GM18517 (cell line): ENCODE results near the gene SDK2.
"Not testable (repeated sequence)": the region's sequence is repeated elsewhere in the genome, so short reads cannot be mapped to it uniquely, and the experiment has no call there.

Experiments used
- ATAC-seq: cut with Tn5 transposase; IDR thresholded peaks from one replicate; pipeline ENCODE4 v1.9.1; 2021; ENCODE audit warnings: mild to moderate bottlenecking, moderate library complexity; ENCODE audit not compliant: unreplicated experiment

SDK2 gene

DNA sequence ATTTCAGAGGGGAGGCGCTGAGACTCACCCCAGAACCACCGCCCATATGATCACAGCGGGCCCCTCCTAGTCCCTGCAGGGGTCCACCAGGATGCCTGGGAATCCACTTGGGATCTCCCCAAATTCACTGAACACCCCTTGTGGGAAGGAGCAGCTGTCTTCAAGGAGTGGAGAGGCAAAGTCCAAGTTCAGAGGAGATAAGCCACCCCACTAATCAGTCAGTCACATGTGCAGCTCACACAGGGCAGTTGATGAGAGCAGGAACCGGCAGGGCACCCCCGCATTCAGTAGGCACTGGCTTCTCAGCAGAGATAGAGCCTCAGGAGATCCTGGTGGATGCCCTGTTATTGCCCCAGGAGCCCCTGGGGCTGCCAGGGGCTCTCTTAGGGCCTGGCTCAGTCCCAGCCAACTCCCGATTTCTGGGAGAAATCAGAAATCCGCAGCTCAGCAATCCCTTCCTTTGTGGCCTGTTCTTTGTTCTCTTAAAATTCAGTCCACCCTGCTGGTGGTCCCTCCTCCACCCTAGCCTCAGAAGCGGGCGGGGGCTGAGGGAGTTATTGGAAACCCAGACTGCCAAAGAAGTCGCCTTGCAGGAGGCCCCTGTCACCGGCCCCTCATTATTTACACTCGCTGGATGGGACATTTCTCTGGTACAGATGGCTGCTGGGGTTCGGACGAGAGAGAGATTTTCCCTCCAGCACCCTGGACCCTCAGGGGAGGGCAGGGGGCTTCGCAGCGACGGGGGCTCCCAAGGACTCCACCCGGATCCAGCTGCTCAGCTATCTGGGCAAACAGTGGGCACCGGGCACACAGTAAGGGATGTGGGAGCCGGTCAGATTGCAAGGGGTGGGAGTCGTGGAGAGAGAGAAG, 334.3 kb downstream of the SDK2 start:
- ATAC-seq, result no peak

DNA sequence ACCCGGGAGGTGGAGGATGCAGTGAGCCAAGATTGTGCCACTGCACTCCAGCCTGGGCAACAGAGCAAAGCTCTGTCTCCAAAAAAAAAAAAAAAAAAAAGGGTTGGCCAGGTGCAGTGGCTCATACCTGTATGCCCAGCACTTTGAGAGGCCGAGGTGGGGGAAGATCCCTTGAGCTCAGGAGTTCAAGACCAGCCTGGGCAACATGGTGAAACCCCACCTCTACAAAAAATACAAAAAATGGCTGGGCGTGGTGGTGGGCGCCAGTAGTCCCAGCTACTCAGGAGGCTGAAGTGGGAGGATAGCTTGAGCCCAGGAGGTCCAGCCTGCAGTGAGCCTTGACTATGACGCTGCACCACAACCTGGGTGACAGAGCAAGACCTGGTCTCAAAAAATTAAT, 335.3 kb downstream of the SDK2 start:
- ATAC-seq, result not testable (repeated sequence)

DNA sequence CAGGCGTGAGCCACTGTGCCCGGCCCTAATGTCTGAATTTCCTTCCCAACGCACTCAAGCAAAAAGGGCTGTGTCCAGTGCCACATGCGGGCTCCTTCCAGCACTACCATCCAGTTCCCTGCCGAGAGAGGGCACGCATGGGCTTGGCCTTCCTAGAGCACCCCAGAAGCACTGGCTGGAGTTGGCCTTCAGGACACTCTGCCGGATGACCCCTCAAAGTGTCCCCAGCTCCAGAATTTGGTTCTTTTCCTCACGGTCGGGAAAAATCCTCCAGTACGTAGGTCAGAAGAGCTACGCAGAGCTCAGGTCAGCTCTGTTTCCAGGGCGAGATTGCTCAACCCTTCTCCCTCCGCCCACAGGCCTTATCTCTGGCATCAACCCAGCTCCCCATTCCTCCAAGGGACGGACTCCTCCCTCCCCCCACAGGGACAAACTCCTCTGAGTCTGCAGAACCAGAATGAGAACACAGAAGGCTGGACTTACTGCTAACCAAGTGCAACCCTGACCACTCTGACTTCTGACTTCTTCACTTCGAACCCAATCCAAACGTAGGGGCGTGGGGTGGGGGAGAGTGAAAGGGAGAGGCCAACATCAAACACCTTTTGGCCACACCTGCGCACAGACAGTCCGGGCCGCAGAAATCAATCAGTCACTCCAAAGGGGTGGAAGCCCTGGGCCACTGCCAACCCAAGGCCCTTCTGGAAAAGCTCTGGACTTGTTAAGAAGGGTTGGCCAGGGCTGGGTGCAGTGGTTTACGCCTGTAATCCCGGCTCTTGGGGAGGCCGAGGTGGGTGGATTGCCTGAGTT, 336.0 kb downstream of the SDK2 start:
- ATAC-seq, result no peak

DNA sequence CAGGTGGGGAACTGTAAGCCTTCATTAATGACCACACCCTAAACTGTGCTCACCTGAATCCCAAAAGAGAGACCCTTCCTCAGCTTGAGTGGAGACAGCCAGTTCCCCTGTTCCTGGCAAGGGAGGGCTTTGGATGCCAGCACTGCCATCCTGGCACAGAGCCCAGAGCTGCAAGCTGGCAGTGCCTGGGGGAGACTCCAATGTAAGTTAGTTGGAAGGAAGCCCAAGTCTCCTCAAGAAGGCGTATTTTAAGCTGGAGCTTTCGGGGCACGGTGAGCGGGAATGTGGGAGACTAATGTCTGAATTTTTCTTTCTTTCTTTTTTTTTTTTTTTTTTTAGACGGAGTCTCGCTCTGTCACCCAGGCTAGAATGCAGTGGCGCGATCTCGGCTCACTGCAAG, 337.1 kb downstream of the SDK2 start:
- no peak for ATAC-seq

DNA sequence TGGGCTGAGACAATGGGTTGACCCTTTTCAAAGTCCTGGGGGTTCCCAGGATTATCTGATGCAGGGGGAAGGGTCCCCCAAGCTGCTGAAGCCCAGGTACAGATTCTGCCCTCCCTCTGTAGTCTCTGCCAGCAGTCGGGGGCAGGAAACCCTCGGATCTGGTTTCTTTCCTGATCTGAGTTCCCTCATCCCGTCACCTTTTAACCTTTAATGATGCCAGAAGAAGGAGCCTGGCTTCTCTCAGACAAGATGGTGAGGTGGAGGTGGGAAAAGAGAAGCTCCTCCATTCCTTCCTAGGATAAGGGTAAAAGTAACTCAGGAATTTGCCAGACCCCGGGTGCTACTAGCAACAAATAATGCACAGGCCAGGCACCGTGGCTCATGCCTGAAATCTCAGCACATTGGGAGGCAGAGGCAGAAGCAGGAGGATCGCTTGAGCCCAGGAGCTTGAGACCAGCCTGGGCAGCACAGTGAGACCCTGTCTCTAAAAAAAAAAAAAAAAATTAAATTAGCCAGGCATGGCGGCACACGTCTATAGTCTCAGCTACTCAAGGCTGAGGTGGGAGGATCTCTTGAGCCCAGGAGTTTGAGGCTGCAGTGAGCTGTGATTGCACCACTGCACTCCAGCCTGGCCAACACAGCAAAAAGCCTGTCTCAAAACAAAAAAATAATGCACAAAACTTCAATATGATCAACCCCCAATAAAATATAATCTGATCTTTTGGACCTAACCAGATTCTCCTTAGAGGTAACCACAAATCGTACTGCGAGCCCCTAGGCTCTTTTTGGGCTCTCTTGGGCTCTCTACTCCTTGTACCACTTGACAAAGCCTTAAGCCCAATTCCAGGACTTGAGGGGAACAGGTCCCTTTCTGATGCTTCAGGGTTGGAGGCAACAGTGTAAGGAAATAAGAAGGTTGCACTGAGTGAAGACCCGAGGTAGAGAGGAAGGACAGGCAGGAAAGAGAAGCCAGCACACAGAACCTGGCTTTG, 338.1 kb downstream of the SDK2 start:
- no peak for ATAC-seq

DNA sequence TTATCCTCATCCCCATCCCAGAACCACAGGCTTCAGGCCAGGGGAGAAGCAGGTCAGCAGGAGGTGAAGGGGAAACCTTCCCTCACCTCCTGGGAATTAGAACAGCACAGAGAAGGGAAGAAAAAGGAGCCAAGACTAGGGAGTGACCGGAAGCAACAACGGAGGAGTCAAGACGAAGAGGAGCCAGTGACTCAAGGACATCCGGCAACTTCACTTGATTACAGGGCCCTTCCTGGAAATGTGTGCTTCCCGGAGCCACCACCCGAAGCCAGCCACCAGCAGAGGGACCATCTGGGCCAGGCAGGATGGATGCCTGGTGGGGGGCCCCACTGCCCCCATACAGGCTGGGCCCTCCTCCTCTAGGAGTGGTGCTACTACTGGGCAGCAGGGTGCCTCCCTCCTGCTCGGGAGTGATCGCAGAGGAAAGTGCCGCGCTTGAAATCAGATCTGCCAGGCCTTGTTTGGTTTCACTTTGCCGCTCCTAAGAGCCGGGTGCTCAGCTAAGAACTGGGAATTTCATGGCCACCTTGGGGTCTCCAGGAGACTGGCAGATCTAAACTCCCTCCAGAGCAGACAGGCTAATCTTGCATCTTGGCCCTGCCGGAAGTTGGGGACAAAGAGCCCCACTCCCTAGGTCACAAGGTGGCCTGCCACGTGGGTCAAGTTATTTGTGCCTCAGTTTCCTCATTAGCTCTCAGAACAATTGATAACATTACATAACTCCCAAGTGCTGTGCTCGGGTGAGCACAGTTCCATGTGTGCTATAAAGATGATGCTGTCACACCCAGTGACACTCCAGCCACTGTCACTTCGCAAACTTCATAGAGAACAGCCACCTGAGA, 339.1 kb downstream of the SDK2 start:
- no peak for ATAC-seq

DNA sequence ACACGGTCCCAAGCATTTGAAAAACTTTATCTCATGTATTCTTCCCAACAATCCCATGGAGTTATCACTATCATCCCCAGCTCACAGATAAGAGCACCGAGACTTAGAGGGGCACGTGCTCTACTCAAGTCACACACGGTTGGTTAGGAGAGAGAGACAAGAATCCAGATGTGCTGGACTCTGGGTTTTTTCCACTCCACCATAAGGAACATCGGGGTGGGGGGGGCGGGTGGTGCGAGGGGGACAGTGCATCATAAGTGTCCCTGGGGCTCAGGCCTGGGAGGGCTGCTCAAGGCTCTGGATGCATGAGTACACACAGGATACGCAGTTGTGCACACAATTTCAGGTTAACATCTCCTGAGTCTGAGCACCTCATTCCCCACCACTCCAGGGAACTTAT, 339.8 kb downstream of the SDK2 start:
- no peak for ATAC-seq

DNA sequence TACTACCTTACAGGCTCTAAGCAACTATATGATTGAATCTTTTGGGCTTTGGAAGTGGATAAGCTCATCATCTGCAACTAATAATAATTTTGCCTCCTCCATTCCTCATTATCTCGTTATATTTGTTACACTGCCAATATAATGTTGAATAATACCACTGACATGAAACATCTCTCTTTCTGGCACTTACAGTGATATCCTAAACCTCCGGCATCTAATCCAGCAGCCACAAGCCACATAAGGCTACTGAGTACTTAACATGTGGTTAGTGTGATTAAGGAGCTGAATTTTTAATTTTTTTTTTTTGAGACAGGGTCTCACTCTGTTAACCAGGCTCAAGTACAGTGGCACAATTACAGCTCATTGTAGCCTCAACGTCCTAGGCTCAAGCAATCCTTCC, 342.1 kb downstream of the SDK2 start:
- no peak for ATAC-seq

GRCh38 chr17:73301369-73301768, 342.9 kb downstream of the SDK2 start:
- no peak for ATAC-seq

DNA sequence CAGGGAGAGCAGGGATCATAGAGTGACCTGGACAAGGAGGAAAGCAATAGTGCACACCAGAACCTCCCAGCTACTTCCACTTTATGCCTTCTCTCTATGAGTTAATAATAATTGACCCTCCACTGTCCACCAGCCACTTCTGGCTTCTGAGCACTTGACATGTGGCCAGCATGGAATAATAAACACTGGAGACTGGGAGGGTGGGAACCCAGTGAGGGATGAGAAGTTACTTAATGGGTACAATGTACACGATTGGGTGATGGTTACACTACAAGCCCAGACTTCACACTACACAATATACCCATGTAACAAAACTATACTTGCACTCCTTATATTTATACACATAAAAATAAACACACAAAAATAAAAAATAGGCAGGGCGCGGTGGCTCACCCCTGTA, 343.9 kb downstream of the SDK2 start:
- ATAC-seq, result no peak

DNA sequence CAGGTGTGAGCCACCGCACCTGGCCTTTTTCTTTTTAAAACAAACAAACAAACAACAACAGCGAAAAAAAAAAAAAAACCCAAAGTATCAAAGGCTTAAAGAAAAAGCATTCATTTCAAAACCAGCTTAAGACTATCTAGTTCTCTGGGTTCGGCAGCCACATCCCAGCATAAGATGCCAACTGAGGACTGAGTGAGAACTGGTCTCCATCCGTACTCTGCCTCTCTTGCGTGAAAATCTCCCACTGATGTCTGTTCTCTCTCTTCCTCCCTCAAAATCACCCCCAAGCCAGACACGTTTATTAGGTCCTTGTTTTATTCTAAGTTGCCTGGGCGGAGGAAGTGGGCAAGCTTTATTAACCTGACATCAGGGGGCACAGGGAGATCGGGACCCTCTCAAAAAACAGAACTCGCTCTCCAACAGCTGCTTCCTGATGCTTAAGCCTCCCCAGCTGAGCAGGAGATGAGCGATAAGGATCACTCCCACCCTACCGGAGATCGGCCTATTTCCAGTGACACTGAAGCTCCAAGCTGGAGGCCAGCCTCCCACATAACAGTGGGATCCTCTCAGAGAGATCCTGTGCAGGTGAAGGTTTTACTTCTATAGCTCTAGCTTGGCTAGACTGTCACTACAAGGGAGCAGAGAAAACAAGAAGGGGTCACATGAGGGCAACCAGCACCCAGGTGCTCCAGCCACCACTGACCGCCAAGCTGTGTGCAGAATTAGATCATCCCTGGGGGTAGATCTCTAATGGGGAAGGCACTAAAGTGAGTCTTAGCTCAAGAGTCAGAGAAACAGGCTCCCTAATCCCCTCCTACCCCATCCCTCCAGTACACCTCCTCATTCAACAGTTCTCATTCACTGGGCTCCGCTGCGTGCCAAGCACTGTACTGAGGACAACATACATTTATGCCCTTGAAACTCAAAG, 346.0 kb downstream of the SDK2 start:
- ATAC-seq, result peak; percentile 85

- ATAC-seq, result no peak
Observed at GRCh38 chr17:73293480-73293911, 350.7 kb downstream of the SDK2 start.

GRCh38 chr17:73293031-73293430, 351.2 kb downstream of the SDK2 start:
- ATAC-seq, result no peak

- no peak for ATAC-seq
Observed at GRCh38 chr17:73292031-73292531, 352.2 kb downstream of the SDK2 start.

DNA sequence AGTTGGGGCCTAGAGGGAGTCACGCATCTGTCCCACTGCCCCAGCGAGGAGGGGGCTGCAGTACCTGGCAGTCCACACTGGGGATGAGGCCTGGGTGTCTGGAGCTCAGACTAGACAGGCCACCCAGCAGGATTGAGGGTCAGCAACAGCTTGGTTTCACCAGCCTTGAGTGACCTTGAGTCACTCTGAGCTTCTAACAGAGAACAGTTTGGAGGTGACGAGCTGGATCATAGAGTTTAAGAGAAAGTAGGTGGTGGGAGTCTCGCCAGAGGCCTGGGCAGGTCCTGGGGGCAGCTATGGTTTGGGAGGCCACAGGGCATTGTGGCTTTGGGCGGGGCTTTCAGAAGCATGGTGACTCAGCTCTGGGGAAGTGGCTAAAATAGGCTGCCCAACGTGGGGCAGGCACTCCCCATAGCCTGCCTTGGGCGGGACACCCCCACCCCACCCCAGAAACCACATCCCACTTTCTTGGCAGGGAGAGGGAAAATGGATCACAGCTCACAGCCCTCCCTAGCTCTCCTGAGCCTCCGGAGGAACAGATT, 352.9 kb downstream of the SDK2 start:
- peak; percentile 92 for ATAC-seq

DNA sequence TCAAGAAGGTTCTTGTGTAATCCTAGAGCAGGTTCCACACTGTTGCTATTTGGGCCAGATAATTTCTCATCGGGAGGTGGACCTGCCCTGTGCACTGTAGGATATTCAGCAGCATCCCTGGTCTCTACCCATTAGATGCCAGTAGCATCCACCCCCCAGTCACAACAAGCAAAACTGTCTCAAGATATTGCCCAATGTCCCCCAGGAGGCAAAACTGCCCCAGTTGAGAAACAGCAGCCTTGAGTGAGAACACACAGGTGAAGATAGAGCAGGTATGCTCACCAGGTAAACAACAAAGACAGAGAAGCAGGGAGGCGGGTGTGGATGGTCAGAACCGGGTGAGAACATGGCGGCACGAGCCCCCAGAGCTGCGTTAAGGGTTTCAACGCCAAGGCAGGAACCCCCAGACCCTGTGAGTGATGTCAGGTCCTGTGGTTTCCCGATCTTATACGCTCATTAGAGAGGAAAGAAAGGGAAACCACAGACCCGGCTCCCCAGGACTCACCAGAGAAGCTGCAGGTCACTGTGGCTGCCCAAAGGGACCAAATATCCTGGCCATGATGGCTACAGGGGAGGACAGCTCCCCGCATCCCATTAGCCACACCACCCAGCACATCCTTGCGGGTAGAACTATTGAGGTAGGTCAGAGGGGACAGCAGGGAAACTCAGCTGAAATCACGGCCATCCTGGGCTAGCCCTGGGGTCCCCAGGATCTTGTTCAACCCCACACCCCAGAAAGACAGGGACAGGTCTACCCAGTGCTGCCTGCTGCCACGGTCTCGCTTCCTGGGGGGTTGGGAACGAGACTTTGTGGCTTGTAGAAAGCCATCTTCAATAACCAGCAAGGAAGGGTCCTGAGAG, 353.6 kb downstream of the SDK2 start:
- ATAC-seq, result no peak

GRCh38 chr17:73289549-73290254, 354.5 kb downstream of the SDK2 start:
- ATAC-seq, result no peak
